ENCODE measurements around the gene MBOAT1.

DNA sequence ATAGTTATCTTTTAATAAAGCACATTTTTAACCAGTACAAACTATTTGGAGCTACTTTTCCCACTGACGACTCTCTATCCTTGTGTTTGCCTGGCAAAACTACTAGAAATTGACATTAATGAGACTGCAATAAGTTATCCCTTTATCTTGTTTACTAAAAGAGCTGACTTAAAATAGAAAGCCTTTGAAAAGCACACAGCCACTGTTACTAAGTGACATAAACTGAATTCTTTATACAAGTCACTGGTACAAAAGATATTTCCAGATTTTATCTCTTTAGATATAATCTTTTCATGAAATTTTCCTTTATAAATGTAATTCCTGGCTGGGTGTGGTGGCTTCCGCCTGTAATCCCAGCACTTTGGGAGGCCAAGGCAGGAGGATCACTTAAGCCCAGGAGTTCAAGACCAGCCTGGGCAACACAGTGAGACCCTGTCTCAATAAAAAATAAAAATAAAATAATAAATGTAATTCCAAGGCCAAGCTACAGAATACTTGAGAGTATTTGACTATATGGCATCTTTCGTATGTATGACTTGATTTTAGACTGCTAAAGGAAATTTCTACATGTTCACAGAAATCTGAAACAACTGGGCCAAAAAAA, 9.5 kb downstream of the MBOAT1 start:
- TF ChIP-seq, protein P1, sequence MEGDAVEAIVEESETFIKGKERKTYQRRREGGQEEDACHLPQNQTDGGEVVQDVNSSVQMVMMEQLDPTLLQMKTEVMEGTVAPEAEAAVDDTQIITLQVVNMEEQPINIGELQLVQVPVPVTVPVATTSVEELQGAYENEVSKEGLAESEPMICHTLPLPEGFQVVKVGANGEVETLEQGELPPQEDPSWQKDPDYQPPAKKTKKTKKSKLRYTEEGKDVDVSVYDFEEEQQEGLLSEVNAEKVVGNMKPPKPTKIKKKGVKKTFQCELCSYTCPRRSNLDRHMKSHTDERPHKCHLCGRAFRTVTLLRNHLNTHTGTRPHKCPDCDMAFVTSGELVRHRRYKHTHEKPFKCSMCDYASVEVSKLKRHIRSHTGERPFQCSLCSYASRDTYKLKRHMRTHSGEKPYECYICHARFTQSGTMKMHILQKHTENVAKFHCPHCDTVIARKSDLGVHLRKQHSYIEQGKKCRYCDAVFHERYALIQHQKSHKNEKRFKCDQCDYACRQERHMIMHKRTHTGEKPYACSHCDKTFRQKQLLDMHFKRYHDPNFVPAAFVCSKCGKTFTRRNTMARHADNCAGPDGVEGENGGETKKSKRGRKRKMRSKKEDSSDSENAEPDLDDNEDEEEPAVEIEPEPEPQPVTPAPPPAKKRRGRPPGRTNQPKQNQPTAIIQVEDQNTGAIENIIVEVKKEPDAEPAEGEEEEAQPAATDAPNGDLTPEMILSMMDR (IDR thresholded peaks at IDR 0.05), result no peak
- no peak for TF ChIP-seq POLR2A (IDR thresholded peaks at IDR 0.05)

Measured in uterus (tissue), 2 donors.